Measurements from ENCODE around the gene TOP3A. TPM values are rescaled to one million over a fixed set of nuclear protein-coding genes. Genes with fewer than 3 reads are reported as not detected.
A peak's percentile ranks its signal among the peaks of the same experiment; 100 is the strongest.

The TOP3A gene
- total and polyA plus RNA-seq, 2 of the 13 experiments (the other 11 are each of a cell fraction or from before 2014, with no cell fraction given): 16.9 to 36.8 TPM

DNA sequence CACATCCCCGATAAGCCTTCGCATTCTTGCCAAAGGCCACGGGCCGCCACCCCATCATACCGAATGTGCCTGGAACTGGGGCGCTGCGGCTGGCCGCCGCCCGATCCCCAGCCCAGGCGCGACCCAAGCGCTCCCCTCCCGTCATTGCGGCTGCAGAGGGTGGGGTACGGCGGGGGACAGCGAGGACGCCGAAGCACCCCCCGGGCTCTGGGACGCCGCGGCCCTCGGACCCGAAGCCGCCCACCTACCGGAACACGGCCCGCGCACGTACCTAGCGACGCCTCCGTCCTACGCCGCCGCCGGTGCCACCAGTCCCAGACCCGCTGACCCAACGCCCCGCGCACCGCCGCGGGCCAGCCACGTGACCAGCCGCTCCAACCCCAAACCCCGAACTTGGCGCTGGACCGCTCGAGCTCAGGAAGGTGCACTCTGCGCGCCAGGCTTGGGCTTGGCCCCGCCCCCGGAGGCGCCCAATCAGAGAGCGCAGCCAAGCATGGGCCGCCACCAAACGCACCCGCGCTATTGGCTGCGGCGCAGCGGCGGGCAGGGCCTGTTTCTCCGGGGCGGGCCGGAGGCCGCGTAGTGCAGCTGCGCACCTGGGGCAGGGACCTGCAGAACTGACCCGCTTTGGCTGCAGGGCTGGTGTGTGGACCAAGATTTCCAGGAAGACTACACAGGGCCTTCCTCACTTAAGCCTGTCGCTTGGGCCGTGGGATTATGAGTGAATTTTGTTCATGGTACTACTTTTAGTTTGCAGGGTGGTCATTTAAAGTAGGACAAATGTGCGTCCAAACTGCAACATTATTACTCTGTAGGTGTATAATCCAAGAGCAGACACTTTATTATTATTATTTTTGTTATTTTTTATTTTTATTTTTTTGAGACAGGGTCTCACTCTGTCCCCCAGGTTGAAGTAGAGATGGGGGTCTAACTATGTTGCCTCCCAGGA lies 48.6 kb upstream of the TOP3A start, which contains the start of gene SHMT1 (continued):
- TF ChIP-seq, protein P1, sequence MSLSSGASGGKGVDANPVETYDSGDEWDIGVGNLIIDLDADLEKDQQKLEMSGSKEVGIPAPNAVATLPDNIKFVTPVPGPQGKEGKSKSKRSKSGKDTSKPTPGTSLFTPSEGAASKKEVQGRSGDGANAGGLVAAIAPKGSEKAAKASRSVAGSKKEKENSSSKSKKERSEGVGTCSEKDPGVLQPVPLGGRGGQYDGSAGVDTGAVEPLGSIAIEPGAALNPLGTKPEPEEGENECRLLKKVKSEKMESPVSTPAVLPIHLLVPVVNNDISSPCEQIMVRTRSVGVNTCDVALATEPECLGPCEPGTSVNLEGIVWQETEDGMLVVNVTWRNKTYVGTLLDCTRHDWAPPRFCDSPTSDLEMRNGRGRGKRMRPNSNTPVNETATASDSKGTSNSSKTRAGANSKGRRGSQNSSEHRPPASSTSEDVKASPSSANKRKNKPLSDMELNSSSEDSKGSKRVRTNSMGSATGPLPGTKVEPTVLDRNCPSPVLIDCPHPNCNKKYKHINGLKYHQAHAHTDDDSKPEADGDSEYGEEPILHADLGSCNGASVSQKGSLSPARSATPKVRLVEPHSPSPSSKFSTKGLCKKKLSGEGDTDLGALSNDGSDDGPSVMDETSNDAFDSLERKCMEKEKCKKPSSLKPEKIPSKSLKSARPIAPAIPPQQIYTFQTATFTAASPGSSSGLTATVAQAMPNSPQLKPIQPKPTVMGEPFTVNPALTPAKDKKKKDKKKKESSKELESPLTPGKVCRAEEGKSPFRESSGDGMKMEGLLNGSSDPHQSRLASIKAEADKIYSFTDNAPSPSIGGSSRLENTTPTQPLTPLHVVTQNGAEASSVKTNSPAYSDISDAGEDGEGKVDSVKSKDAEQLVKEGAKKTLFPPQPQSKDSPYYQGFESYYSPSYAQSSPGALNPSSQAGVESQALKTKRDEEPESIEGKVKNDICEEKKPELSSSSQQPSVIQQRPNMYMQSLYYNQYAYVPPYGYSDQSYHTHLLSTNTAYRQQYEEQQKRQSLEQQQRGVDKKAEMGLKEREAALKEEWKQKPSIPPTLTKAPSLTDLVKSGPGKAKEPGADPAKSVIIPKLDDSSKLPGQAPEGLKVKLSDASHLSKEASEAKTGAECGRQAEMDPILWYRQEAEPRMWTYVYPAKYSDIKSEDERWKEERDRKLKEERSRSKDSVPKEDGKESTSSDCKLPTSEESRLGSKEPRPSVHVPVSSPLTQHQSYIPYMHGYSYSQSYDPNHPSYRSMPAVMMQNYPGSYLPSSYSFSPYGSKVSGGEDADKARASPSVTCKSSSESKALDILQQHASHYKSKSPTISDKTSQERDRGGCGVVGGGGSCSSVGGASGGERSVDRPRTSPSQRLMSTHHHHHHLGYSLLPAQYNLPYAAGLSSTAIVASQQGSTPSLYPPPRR (CRISPR knock-in tag; IDR thresholded peaks at IDR 0.05; ENCODE audit: borderline replicate concordance): no peak
- TF ChIP-seq MYC (CRISPR knock-in tag; IDR thresholded peaks at IDR 0.05; ENCODE audit: borderline replicate concordance) (peak; percentile 86), ZBTB38 (CRISPR knock-in tag; IDR thresholded peaks at IDR 0.05) (peak; percentile 87), ZNF737 (CRISPR knock-in tag; IDR thresholded peaks at IDR 0.05; ENCODE audit: borderline replicate concordance) (no peak), HOXA9 (CRISPR knock-in tag; IDR thresholded peaks at IDR 0.05; ENCODE audit: borderline replicate concordance) (no peak), ZNF382 (CRISPR knock-in tag; IDR thresholded peaks at IDR 0.05; ENCODE audit: borderline replicate concordance) (no peak), ZNF670 (CRISPR knock-in tag; IDR thresholded peaks at IDR 0.05; ENCODE audit: borderline replicate concordance) (peak; percentile 75; the same call in 1 of the 2 replicates), TMF1 (CRISPR knock-in tag; IDR thresholded peaks at IDR 0.05; ENCODE audit: low read depth) (no peak; the same call in 1 of the 2 replicates), ZNF75D (CRISPR knock-in tag; IDR thresholded peaks at IDR 0.05; ENCODE audit: borderline replicate concordance) (no peak), ZNF12 (CRISPR knock-in tag; IDR thresholded peaks at IDR 0.05) (no peak), EEA1 (CRISPR knock-in tag; IDR thresholded peaks at IDR 0.05; ENCODE audit: borderline replicate concordance) (peak; percentile 97), ZNF570 (CRISPR knock-in tag; IDR thresholded peaks at IDR 0.05; ENCODE audit: borderline replicate concordance) (no peak), PRPF4 (IDR thresholded peaks at IDR 0.05; ENCODE audit: low read depth, low read length, poor library complexity, severe bottlenecking) (no peak), NBN (conservative IDR thresholded peaks at IDR 0.05) (no peak), WIZ (CRISPR knock-in tag; IDR thresholded peaks at IDR 0.05) (peak; percentile 87; the same call in 1 of the 2 replicates), ZFP41 (CRISPR knock-in tag; IDR thresholded peaks at IDR 0.05; ENCODE audit: borderline replicate concordance) (no peak; the same call in 1 of the 2 replicates), CENPT (CRISPR knock-in tag; IDR thresholded peaks at IDR 0.05; ENCODE audit: low read depth) (no peak), ZBTB7B (CRISPR knock-in tag; IDR thresholded peaks at IDR 0.05) (no peak)
- TF ChIP-seq, protein P2, sequence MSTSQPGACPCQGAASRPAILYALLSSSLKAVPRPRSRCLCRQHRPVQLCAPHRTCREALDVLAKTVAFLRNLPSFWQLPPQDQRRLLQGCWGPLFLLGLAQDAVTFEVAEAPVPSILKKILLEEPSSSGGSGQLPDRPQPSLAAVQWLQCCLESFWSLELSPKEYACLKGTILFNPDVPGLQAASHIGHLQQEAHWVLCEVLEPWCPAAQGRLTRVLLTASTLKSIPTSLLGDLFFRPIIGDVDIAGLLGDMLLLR (CRISPR knock-in tag; IDR thresholded peaks at IDR 0.05): peak; percentile 66; the same call in 1 of the 2 replicates
- TF ChIP-seq, protein P3, sequence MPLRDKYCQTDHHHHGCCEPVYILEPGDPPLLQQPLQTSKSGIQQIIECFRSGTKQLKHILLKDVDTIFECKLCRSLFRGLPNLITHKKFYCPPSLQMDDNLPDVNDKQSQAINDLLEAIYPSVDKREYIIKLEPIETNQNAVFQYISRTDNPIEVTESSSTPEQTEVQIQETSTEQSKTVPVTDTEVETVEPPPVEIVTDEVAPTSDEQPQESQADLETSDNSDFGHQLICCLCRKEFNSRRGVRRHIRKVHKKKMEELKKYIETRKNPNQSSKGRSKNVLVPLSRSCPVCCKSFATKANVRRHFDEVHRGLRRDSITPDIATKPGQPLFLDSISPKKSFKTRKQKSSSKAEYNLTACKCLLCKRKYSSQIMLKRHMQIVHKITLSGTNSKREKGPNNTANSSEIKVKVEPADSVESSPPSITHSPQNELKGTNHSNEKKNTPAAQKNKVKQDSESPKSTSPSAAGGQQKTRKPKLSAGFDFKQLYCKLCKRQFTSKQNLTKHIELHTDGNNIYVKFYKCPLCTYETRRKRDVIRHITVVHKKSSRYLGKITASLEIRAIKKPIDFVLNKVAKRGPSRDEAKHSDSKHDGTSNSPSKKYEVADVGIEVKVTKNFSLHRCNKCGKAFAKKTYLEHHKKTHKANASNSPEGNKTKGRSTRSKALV (CRISPR knock-in tag; IDR thresholded peaks at IDR 0.05): 0 out of 2 replicates have a peak, but pooled peaks have one; percentile 36
- TF ChIP-seq, protein P4, sequence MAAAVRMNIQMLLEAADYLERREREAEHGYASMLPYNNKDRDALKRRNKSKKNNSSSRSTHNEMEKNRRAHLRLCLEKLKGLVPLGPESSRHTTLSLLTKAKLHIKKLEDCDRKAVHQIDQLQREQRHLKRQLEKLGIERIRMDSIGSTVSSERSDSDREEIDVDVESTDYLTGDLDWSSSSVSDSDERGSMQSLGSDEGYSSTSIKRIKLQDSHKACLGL (CRISPR knock-in tag; IDR thresholded peaks at IDR 0.05): peak; percentile 92

All from HepG2 (cell line).